Panc1 (cell line): ENCODE measurements around the gene RAB30. TPM values are rescaled to one million over a fixed set of nuclear protein-coding genes. Genes with fewer than 3 reads are reported as not detected.
A peak's percentile ranks its signal among the peaks of the same experiment; 100 is the strongest.

ENCODE experiments used
- ATAC-seq: fragments of 200-7000 bp; cut with Tn5 transposase; 2 replicates; pipeline ENCODE4 v1.9.1; 2020; ENCODE audit warnings: mild to moderate bottlenecking, moderate library complexity
- BruUV-seq: library from RNA; stranded (reverse); fragments of 400-500 nt; replicated peaks from 2 replicates; lab custom pipeline; 2021; lab: Mats Ljungman, UMichigan
- CTCF ChIA-PET: fragments of 300-600 bp; sonication (Branson Sonifier 250); formaldehyde crosslinking; loops from one replicate; lab custom pipeline; 2022; ENCODE audit warnings: antibody characterized with exemption; lab: Charles Lee
- POLR2A ChIA-PET: fragments of 300-600 bp; sonication (Branson Sonifier 250); formaldehyde crosslinking; loops from one replicate; lab custom pipeline; 2022; ENCODE audit warnings: antibody characterized with exemption; lab: Charles Lee
- DNase-seq: peaks from one replicate; pipeline ENCODE4 v3.0.0-alpha.2; 2010; ENCODE audit warnings: low read depth, low spot score
- H3K27ac ChIP-seq: 2 replicates; pipeline ENCODE4 v1.5.1; 2011; ENCODE audit warnings: mild to moderate bottlenecking, low read length, inconsistent platforms
- H3K27me3 ChIP-seq: fragments of 200-500 bp; sonication (Bioruptor generic); 2 replicates; pipeline ENCODE4 v1.6.0; 2014; ENCODE audit warnings: low read length, inconsistent platforms; ENCODE audit not compliant: control insufficient read depth, insufficient read depth
- H3K36me3 ChIP-seq: fragments of 200-500 bp; sonication (Bioruptor generic); 2 replicates; pipeline ENCODE4 v1.5.1; 2014; ENCODE audit warnings: inconsistent platforms, mild to moderate bottlenecking, low read length, moderate library complexity; ENCODE audit not compliant: control insufficient read depth, insufficient read depth
- H3K4me1 ChIP-seq: 2 replicates; pipeline ENCODE4 v1.5.1; 2011; ENCODE audit warnings: inconsistent platforms, mild to moderate bottlenecking, low read length, moderate library complexity; ENCODE audit not compliant: control insufficient read depth, insufficient read depth
- H3K4me3 ChIP-seq, 2 experiments: 2 replicates each; pipeline ENCODE4 v1.5.1; 2011 to 2012; ENCODE audit warnings: low read depth in 2 of 2, low read length in 2 of 2, mild to moderate bottlenecking in 2 of 2, inconsistent platforms in 1 of 2, moderate library complexity in 1 of 2
- H3K9me3 ChIP-seq: fragments of 200-500 bp; sonication (Bioruptor generic); 2 replicates; pipeline ENCODE4 v1.5.1; 2014; ENCODE audit warnings: low read depth, mild to moderate bottlenecking, inconsistent platforms, low read length, moderate library complexity; ENCODE audit not compliant: control insufficient read depth, insufficient read depth
- POLR2AphosphoS5 ChIP-seq: IDR thresholded peaks from 2 replicates; pipeline ENCODE4 v1.6.1; 2012; ENCODE audit warnings: mild to moderate bottlenecking, low read depth, low read length, moderate library complexity
- SIN3A ChIP-seq: IDR thresholded peaks from 2 replicates; pipeline ENCODE4 v1.6.1; 2012; ENCODE audit warnings: low read depth, mild to moderate bottlenecking, low read length, moderate library complexity, borderline replicate concordance; ENCODE audit not compliant: insufficient read depth
- TCF7L2 ChIP-seq: IDR thresholded peaks from 2 replicates; pipeline ENCODE4 v1.6.1; 2011; ENCODE audit warnings: mild to moderate bottlenecking, low read depth, low read length, inconsistent platforms
- in situ Hi-C: cut with HindIII; loops from 2 replicates; pipeline ENCODE4 v1.10.0; 2016; ENCODE audit warnings: low sequenced_read_pairs, low pct_unique_long_range_greater_than_20kb
- intact Hi-C: fragments of 100-400 bp; cut with micrococcal nuclease; formaldehyde crosslinking; loops from one replicate; pipeline ENCODE4 v1.10.0; 2022; ENCODE audit not compliant: unreplicated experiment
- total RNA-seq: library from RNA; stranded (reverse); gene quantifications from one replicate; pipeline ENCODE4 v1.2.1, GENCODE V29; 2021; ENCODE audit not compliant: unreplicated experiment
- TF ChIP-seq, protein P1 (sequence below), 2 experiments: IDR thresholded peaks; 2 replicates each; pipeline ENCODE4 v1.6.1; 2011 to 2012; ENCODE audit warnings: low read depth in 2 of 2, control low read depth in 1 of 2, low read length in 1 of 2, mild to moderate bottlenecking in 1 of 2, moderate library complexity in 1 of 2; ENCODE audit not compliant: insufficient read depth in 1 of 2
- TF ChIP-seq, protein P2 (sequence below): fragments of 450-650 bp; IDR thresholded peaks from 2 replicates; pipeline ENCODE4 v1.5.1; 2017; ENCODE audit warnings: mild to moderate bottlenecking

The RAB30 gene
- total RNA-seq, 1 experiment from 2014 or later: 19.0 TPM

DNA sequence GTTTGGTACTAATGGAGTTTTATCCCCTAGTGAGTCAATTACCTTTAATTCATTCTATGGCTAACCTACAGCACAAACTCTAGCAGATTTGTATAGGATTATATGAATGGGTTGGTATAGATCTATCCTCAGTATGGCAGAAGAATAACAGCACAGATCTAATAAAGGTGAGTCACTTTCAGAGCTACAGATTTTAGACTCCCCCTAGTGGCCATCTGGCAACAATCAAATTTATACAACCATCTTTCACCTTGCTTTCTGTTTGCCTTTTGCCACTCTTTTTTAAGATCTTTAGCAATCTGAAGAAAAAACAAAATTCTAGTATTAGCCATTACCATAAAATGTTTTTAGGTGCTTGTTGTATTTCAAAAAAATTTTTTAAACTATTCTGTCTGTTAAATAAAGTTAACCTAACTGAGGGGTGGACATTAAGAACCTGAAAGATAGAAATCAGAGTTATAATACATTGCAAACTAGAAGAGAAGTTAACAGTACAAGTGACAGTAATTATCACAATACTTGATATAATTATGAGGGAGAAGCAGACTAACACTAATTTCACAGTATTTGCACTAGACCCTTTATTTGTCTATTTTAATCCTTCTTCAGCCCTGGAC, 144.3 kb downstream of the RAB30 start:
- Histone ChIP-seq H3K9me3 (no peaks in the 10 kb centered on the region), H3K4me3 (no peak overlapping the region), H3K27ac (no peak overlapping the region), H3K36me3 (peaks cover 5% of the 10 kb centered on the region; the same call in 1 of the 2 replicates), H3K4me1 (no peaks in the 10 kb centered on the region), H3K27me3 (no peaks in the 10 kb centered on the region)
- ChIA-PET POLR2A (interaction anchor here (0.7 kb wide), 1 partner anchor 15 kb away, joined by 3 read pairs; no protein-coding TSS in a partner anchor), CTCF (interaction anchor here (0.7 to 1.0 kb wide), 2 partner anchors 26 to 60 kb away, joined by 3 to 5 read pairs; partner anchors contain the start of gene DDIAS)
- in situ Hi-C loops: no loop called here
- ATAC-seq (peak; percentile 93), DNase-seq (peak; percentile 43)
- TF ChIP-seq, protein P1, sequence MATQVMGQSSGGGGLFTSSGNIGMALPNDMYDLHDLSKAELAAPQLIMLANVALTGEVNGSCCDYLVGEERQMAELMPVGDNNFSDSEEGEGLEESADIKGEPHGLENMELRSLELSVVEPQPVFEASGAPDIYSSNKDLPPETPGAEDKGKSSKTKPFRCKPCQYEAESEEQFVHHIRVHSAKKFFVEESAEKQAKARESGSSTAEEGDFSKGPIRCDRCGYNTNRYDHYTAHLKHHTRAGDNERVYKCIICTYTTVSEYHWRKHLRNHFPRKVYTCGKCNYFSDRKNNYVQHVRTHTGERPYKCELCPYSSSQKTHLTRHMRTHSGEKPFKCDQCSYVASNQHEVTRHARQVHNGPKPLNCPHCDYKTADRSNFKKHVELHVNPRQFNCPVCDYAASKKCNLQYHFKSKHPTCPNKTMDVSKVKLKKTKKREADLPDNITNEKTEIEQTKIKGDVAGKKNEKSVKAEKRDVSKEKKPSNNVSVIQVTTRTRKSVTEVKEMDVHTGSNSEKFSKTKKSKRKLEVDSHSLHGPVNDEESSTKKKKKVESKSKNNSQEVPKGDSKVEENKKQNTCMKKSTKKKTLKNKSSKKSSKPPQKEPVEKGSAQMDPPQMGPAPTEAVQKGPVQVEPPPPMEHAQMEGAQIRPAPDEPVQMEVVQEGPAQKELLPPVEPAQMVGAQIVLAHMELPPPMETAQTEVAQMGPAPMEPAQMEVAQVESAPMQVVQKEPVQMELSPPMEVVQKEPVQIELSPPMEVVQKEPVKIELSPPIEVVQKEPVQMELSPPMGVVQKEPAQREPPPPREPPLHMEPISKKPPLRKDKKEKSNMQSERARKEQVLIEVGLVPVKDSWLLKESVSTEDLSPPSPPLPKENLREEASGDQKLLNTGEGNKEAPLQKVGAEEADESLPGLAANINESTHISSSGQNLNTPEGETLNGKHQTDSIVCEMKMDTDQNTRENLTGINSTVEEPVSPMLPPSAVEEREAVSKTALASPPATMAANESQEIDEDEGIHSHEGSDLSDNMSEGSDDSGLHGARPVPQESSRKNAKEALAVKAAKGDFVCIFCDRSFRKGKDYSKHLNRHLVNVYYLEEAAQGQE (IDR thresholded peaks at IDR 0.05; ENCODE audit: insufficient read depth in 1 of 2, low read depth in 2 of 2, low read length in 1 of 2): no peak
- TF ChIP-seq, protein P2, sequence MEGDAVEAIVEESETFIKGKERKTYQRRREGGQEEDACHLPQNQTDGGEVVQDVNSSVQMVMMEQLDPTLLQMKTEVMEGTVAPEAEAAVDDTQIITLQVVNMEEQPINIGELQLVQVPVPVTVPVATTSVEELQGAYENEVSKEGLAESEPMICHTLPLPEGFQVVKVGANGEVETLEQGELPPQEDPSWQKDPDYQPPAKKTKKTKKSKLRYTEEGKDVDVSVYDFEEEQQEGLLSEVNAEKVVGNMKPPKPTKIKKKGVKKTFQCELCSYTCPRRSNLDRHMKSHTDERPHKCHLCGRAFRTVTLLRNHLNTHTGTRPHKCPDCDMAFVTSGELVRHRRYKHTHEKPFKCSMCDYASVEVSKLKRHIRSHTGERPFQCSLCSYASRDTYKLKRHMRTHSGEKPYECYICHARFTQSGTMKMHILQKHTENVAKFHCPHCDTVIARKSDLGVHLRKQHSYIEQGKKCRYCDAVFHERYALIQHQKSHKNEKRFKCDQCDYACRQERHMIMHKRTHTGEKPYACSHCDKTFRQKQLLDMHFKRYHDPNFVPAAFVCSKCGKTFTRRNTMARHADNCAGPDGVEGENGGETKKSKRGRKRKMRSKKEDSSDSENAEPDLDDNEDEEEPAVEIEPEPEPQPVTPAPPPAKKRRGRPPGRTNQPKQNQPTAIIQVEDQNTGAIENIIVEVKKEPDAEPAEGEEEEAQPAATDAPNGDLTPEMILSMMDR: peak; percentile 87; the same call in 1 of the 2 replicates
- intact Hi-C loops: loop anchor here (1.0 kb wide), 1 partner anchor 59 kb away; no protein-coding TSS in a partner anchor
- BruUV-seq: no TSS peak

DNA sequence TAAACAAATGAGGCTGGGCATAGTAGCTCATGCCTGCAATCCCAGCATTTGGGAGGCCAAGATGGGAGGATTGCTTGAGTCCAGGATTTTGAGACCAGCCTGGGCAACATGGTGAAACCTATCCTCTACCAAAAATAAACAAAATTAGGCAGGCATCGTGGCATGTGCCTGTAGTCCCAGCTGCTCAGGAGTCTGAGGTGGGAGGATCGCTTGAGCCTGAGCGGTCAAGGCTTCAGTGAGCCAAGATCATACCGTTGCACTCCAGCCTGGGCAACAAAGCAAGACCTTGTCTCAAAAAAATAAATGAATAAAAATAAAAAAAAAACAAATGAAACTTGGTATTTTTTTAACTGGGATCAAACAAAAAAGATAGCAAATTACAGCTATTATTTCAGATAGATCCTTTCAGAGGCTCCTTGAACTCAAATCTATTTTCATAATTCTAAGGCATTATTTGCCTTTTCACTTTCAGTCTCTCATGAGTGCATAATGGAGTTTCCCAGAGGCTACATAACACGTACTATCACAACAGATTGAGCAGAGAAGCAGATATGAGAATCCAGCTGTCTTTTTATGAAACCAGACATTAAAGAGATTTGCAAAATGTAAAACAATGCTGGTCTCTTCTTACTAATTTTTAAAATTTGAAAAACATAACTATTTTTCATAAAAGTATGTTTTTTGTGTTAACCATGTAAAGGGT, 147.0 kb downstream of the RAB30 start:
- intact Hi-C loops: no loop called here
- POLR2A ChIA-PET: no interaction called here
- Histone ChIP-seq H3K4me1 (no peaks in the 10 kb centered on the region), H3K27ac (no peak overlapping the region), H3K36me3 (peaks cover 5% of the 10 kb centered on the region; the same call in 1 of the 2 replicates), H3K9me3 (no peaks in the 10 kb centered on the region), H3K27me3 (no peaks in the 10 kb centered on the region), H3K4me3 (no peak overlapping the region)
- CTCF ChIA-PET: interaction anchor here (0.7 kb wide), 2 partner anchors 37 to 123 kb away, joined by 3 read pairs; no protein-coding TSS in a partner anchor
- in situ Hi-C loops: no loop called here
- no peak for DNase-seq
- BruUV-seq: no TSS peak
- ATAC-seq: no peak
- TF ChIP-seq, protein P1 (IDR thresholded peaks at IDR 0.05; ENCODE audit: insufficient read depth in 1 of 2, low read depth in 2 of 2, low read length in 1 of 2): no peak
- TF ChIP-seq, protein P2: no peak
- TF ChIP-seq POLR2AphosphoS5 (no peak), TCF7L2 (no peak), SIN3A (no peak)
